Natural killer cell (primary cell): ENCODE results near the gene FHL3. TPM values are rescaled to one million over a fixed set of nuclear protein-coding genes. Genes with fewer than 3 reads are reported as not detected.
A peak's percentile ranks its signal among the peaks of the same experiment; 100 is the strongest.

Source experiments
- ATAC-seq, 3 donors: fragments of 150-1000 bp in 2 of 3; fragments of 200-7000 bp in 1 of 3; cut with Tn5 transposase; 1 replicate in 1 of 3; 2 replicates in 2 of 3; pipeline ENCODE4 v1.10.0; 2021; ENCODE audit warnings: mild to moderate bottlenecking in 2 of 3, moderate library complexity in 2 of 3
- DNase-seq, 2 donors: peaks; one replicate each; pipeline versions ENCODE4 v3.0.0 to v3.0.0-alpha.2; 2013 to 2021; ENCODE audit warnings: mixed read lengths in 1 of 2
- H3K27ac ChIP-seq: one replicate; pipeline ENCODE4 v1.5.1; 2013; ENCODE audit warnings: mild to moderate bottlenecking, low read length
- H3K27me3 ChIP-seq: one replicate; pipeline ENCODE4 v1.6.1; 2013; ENCODE audit warnings: low read length; ENCODE audit not compliant: control insufficient read depth, insufficient read depth
- H3K36me3 ChIP-seq: one replicate; pipeline ENCODE4 v1.6.1; 2013; ENCODE audit warnings: low read length; ENCODE audit not compliant: control insufficient read depth, insufficient read depth
- H3K4me1 ChIP-seq: one replicate; pipeline ENCODE4 v1.6.1; 2013; ENCODE audit warnings: low read length; ENCODE audit not compliant: control insufficient read depth, insufficient read depth
- H3K4me3 ChIP-seq: one replicate; pipeline ENCODE4 v1.5.1; 2013; ENCODE audit warnings: low read length
- H3K9me3 ChIP-seq: one replicate; pipeline ENCODE4 v1.6.1; 2013; ENCODE audit warnings: low read length; ENCODE audit not compliant: control insufficient read depth, insufficient read depth
- H3K27ac Mint-ChIP-seq, 2 donors: one replicate each; pipeline ENCODE4 v1.8.0; 2022; ENCODE audit warnings: mild to moderate bottlenecking in 2 of 2, mixed read lengths in 2 of 2, moderate library complexity in 1 of 2
- H3K27me3 Mint-ChIP-seq, 2 donors: one replicate each; pipeline ENCODE4 v1.8.0; 2022; ENCODE audit warnings: low read depth in 2 of 2, mixed read lengths in 2 of 2
- H3K36me3 Mint-ChIP-seq: one replicate; pipeline ENCODE4 v1.8.0; 2022; ENCODE audit warnings: mixed read lengths
- H3K4me1 Mint-ChIP-seq, 2 donors: one replicate each; pipeline ENCODE4 v1.8.0; 2022; ENCODE audit warnings: mixed read lengths in 2 of 2
- H3K4me3 Mint-ChIP-seq: one replicate; pipeline ENCODE4 v1.8.0; 2022; ENCODE audit warnings: mild to moderate bottlenecking, moderate library complexity, mixed read lengths
- H3K9me3 Mint-ChIP-seq, 2 donors: one replicate each; pipeline ENCODE4 v1.8.0; 2022; ENCODE audit warnings: mixed read lengths in 2 of 2
- CTCF ChIP-seq: fragments of 200-600 bp; IDR thresholded peaks from one replicate; pipeline ENCODE4 v1.8.0; 2022; ENCODE audit warnings: antibody characterized with exemption
- WGBS: methylation state at CpG from one replicate; pipeline ENCODE4 v1.1.7; 2013; ENCODE audit warnings: missing lambda C conversion rate; ENCODE audit not compliant: insufficient coverage; 5-methylcytosine and 5-hydroxymethylcytosine counted together
- intact Hi-C: fragments of 100-400 bp; cut with micrococcal nuclease; formaldehyde crosslinking; loops from one replicate; pipeline ENCODE4 v1.14.2; 2022
- total RNA-seq, 4 donors: library from RNA; stranded (reverse); fragments of 120-200 nt in 1 of 4; gene quantifications; one replicate each; pipeline versions ENCODE4 v1.2.3 to v1.2.4, GENCODE V29; 2013 to 2022

The FHL3 gene
- total RNA-seq, 3 donors from 2014 or later (not counting 1 experiment from before 2014, with no cell fraction given), result 49.3 to 82.6 (median 53.6) TPM

GRCh38 chr1:38044221-38045215 is 39.2 kb upstream of the FHL3 start:
- Histone ChIP-seq H3K27me3 (peaks cover 35% of the 10 kb centered on the region), H3K36me3 (no peaks in the 10 kb centered on the region), H3K4me3 (no peak overlapping the region), H3K4me1 (peaks cover 22% of the 10 kb centered on the region), H3K27ac (no peak overlapping the region), H3K9me3 (no peaks in the 10 kb centered on the region)
- peak overlapping the region; percentile 81 for H3K4me3 Mint-ChIP-seq
- DNase-seq (no peak), ATAC-seq (no peak)
- WGBS, result 4% methylated on average over 70 of the region's 70 CpGs
- H3K9me3 Mint-ChIP-seq, result no peaks in the 10 kb centered on the region
- peaks cover 9 to 22% of the 10 kb centered on the region in 2 donors for H3K4me1 Mint-ChIP-seq
- H3K27me3 Mint-ChIP-seq, result peaks cover 24 to 44% of the 10 kb centered on the region in 2 donors
- no peaks in the 10 kb centered on the region for H3K36me3 Mint-ChIP-seq
- TF ChIP-seq CTCF, result no peak
- no peak overlapping the region for H3K27ac Mint-ChIP-seq
- intact Hi-C loops, result no loop called here

- Histone ChIP-seq H3K4me3 (no peak overlapping the region), H3K27ac (no peak overlapping the region), H3K4me1 (peaks cover 22% of the 10 kb centered on the region), H3K27me3 (peaks cover 35% of the 10 kb centered on the region), H3K9me3 (no peaks in the 10 kb centered on the region), H3K36me3 (no peaks in the 10 kb centered on the region)
- DNase-seq (no peak), ATAC-seq (no peak)
- intact Hi-C loops, result no loop called here
- Mint-ChIP-seq H3K9me3 (no peaks in the 10 kb centered on the region), H3K27me3 (peaks cover 24 to 48% of the 10 kb centered on the region in 2 donors), H3K4me3 (peak overlapping the region; percentile 13), H3K27ac (no peak overlapping the region), H3K4me1 (peaks cover 9 to 22% of the 10 kb centered on the region in 2 donors), H3K36me3 (no peaks in the 10 kb centered on the region)
- no peak for TF ChIP-seq CTCF
- 83% methylated on average over 12 of the region's 12 CpGs for WGBS
Observed at GRCh38 chr1:38043036-38043747, 37.9 kb upstream of the FHL3 start.

GRCh38 chr1:38041936-38042834 is 36.9 kb upstream of the FHL3 start:
- DNase-seq (no peak), ATAC-seq (no peak)
- Histone ChIP-seq H3K36me3 (no peaks in the 10 kb centered on the region), H3K9me3 (no peaks in the 10 kb centered on the region), H3K4me1 (peaks cover 18% of the 10 kb centered on the region), H3K27me3 (peaks cover 35% of the 10 kb centered on the region), H3K27ac (no peak overlapping the region), H3K4me3 (no peak overlapping the region)
- intact Hi-C loops, result no loop called here
- H3K4me3 Mint-ChIP-seq, result peak overlapping the region; percentile 37
- H3K4me1 Mint-ChIP-seq, result peaks cover 9 to 17% of the 10 kb centered on the region in 2 donors
- no peaks in the 10 kb centered on the region for H3K36me3 Mint-ChIP-seq
- no peak overlapping the region for H3K27ac Mint-ChIP-seq
- WGBS, result 84% methylated on average over 21 of the region's 21 CpGs
- no peak for TF ChIP-seq CTCF
- peaks cover 24 to 48% of the 10 kb centered on the region in 2 donors for H3K27me3 Mint-ChIP-seq
- H3K9me3 Mint-ChIP-seq, result no peaks in the 10 kb centered on the region
